OCI-LY1 (cell line): ENCODE results near the gene RFX8.

Experiments
- EZH2 ChIP-seq: fragments of 200-600 bp; sonication (generic), shearing (Covaris generic); IDR thresholded peaks from 2 replicates; pipeline ENCODE4 v1.8.0; 2017; ENCODE audit warnings: borderline replicate concordance, mixed run types, mild to moderate bottlenecking, antibody characterized with exemption, low read length, moderate library complexity, mixed read lengths
- TF ChIP-seq, protein P1 (sequence below): fragments of 200-600 bp; sonication (generic), shearing (Covaris generic); IDR thresholded peaks from 2 replicates; pipeline ENCODE4 v1.5.1; 2017; ENCODE audit warnings: mild to moderate bottlenecking, antibody characterized with exemption, low read length, moderate library complexity, mixed read lengths

DNA sequence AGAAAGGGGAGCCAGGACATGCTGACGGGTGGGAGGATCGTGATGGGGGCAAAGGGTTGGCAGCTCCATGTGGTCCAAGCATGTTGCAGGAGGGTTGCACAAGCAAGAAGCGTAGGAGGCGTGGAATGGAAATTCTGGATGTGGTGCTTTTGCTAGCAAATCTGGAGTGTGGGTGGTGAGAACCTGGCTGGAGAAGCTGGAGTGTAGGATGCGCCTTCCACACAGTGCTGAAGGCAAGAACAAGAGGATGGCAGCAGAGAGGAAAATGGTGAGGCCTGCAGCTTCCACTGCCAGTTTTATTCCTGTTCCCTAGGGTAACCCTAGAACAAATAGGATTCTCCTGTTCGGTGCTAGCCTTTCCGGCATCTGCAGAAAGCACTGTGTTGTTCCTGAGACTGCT is 110.0 kb downstream of the RFX8 start:
- TF ChIP-seq, protein P1, sequence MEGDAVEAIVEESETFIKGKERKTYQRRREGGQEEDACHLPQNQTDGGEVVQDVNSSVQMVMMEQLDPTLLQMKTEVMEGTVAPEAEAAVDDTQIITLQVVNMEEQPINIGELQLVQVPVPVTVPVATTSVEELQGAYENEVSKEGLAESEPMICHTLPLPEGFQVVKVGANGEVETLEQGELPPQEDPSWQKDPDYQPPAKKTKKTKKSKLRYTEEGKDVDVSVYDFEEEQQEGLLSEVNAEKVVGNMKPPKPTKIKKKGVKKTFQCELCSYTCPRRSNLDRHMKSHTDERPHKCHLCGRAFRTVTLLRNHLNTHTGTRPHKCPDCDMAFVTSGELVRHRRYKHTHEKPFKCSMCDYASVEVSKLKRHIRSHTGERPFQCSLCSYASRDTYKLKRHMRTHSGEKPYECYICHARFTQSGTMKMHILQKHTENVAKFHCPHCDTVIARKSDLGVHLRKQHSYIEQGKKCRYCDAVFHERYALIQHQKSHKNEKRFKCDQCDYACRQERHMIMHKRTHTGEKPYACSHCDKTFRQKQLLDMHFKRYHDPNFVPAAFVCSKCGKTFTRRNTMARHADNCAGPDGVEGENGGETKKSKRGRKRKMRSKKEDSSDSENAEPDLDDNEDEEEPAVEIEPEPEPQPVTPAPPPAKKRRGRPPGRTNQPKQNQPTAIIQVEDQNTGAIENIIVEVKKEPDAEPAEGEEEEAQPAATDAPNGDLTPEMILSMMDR = no peak
- no peak for TF ChIP-seq EZH2
